ENCODE results near the gene MKS1.

MKS1 gene

DNA sequence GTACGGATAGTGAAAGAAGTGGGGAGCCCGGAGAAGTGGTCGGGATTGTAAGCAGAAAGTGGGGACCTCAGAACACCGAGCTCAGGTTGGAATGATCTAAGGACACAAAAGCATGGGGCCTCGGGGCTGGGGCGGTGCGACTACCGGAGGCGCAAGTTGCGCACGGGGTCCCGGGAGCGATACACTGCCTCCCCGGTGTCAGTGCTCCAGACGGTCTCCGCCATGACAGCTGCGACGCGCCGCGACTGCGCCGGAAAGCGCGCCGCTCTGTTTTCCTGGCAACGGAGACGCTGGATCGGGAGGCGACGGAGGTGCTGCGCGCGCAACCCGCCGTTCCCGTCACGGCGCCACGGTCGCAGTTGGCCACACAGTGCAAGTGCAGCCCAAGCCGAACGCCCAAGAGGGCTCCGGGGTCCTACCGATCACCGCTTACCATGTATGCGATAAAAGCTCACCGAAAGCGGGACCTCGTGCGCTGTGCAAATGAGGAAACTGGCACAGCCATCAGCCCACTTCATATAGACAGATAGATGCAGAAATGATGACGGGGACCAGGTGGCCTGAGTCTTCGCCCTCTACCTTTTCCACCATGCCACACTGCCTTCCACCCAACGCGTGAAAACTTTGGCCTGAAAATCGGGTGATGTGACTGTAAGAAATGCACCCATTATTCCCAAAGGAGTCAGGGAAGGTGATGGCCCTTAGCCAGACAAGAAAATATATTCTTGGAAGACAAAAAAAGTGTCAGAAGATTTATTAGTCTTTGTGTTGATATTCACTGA lies at the start of gene MKS1:
MKS1 (minus strand) TSS at position 249 of the 782 bp plus-strand sequence; CDS start at position 224, 25 bp downstream.
- H3K9ac ChIP-seq (ENCODE audit: low read length): peak within 1 kb of the TSS; percentile 73

DNA sequence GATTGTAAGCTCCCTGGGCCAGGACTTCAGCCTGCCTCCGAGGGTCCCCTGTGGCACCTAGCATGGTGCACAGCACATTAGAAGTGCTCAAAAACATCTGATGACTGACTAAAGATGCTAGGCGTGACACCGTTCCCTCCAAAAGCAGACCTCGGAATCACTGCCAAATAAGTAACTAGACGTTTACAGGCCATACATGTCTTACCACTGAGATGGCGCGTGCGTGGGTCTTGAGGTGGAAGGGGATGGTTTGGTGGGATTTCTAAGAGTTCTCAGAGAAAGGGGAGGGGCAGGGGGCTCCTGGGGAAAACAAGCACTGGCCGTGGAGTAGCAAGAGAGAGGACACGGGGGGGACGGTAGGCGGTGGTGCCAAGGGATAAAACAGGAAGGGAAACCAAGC lies 49.3 kb upstream of the MKS1 start:
- Histone ChIP-seq H3K9ac (ENCODE audit: low read length) (no peak overlapping the region), H3K27me3 (ENCODE audit: low read depth, low read length) (peaks cover 27% of the 10 kb centered on the region), H3K36me3 (replicated peaks; ENCODE audit: low read depth, low read length) (no peaks in the 10 kb centered on the region), H3K79me2 (ENCODE audit: low read length) (no peaks in the 10 kb centered on the region), H4K20me1 (ENCODE audit: insufficient read depth, low read length) (no peaks in the 10 kb centered on the region), H3K4me1 (ENCODE audit: low read length) (no peaks in the 10 kb centered on the region), H3K4me2 (ENCODE audit: low read length) (no peak overlapping the region), H3K27ac (ENCODE audit: low read length) (no peak overlapping the region), H3K4me3 (ENCODE audit: low read length) (no peak overlapping the region), H3K9me3 (ENCODE audit: insufficient read depth, low read length) (no peaks in the 10 kb centered on the region), H2AFZ (ENCODE audit: low read depth, low read length) (no peak overlapping the region)
- TF ChIP-seq, protein P1, sequence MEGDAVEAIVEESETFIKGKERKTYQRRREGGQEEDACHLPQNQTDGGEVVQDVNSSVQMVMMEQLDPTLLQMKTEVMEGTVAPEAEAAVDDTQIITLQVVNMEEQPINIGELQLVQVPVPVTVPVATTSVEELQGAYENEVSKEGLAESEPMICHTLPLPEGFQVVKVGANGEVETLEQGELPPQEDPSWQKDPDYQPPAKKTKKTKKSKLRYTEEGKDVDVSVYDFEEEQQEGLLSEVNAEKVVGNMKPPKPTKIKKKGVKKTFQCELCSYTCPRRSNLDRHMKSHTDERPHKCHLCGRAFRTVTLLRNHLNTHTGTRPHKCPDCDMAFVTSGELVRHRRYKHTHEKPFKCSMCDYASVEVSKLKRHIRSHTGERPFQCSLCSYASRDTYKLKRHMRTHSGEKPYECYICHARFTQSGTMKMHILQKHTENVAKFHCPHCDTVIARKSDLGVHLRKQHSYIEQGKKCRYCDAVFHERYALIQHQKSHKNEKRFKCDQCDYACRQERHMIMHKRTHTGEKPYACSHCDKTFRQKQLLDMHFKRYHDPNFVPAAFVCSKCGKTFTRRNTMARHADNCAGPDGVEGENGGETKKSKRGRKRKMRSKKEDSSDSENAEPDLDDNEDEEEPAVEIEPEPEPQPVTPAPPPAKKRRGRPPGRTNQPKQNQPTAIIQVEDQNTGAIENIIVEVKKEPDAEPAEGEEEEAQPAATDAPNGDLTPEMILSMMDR (IDR thresholded peaks at IDR 0.05; ENCODE audit: low read depth, low read length): no peak
- TF ChIP-seq EZH2phosphoT487 (IDR thresholded peaks at IDR 0.05; ENCODE audit: low read depth): no peak

More for the DNA sequence above, at the start of gene MKS1:
- Histone ChIP-seq H3K4me2 (ENCODE audit: low read length) (peak within 1 kb of the TSS; percentile 82), H3K9me3 (ENCODE audit: insufficient read depth, low read length) (no peaks in the 10 kb centered on the region), H3K27ac (ENCODE audit: low read length) (peak within 1 kb of the TSS; percentile 30), H3K79me2 (ENCODE audit: low read length) (no peaks in the 10 kb centered on the region), H3K4me1 (ENCODE audit: low read length) (peaks cover 13% of the 10 kb centered on the region), H3K27me3 (ENCODE audit: low read depth, low read length) (peaks cover 3% of the 10 kb centered on the region; the same call in 1 of the 2 replicates), H2AFZ (ENCODE audit: low read depth, low read length) (peak within 1 kb of the TSS; percentile 99), H3K4me3 (ENCODE audit: low read length) (peak within 1 kb of the TSS; percentile 80), H4K20me1 (ENCODE audit: insufficient read depth, low read length) (no peaks in the 10 kb centered on the region), H3K36me3 (replicated peaks; ENCODE audit: low read depth, low read length) (no peaks in the 10 kb centered on the region)
- TF ChIP-seq EZH2phosphoT487 (IDR thresholded peaks at IDR 0.05; ENCODE audit: low read depth): no peak
- TF ChIP-seq, protein P1 (IDR thresholded peaks at IDR 0.05; ENCODE audit: low read depth, low read length): peak; percentile 47

DNA sequence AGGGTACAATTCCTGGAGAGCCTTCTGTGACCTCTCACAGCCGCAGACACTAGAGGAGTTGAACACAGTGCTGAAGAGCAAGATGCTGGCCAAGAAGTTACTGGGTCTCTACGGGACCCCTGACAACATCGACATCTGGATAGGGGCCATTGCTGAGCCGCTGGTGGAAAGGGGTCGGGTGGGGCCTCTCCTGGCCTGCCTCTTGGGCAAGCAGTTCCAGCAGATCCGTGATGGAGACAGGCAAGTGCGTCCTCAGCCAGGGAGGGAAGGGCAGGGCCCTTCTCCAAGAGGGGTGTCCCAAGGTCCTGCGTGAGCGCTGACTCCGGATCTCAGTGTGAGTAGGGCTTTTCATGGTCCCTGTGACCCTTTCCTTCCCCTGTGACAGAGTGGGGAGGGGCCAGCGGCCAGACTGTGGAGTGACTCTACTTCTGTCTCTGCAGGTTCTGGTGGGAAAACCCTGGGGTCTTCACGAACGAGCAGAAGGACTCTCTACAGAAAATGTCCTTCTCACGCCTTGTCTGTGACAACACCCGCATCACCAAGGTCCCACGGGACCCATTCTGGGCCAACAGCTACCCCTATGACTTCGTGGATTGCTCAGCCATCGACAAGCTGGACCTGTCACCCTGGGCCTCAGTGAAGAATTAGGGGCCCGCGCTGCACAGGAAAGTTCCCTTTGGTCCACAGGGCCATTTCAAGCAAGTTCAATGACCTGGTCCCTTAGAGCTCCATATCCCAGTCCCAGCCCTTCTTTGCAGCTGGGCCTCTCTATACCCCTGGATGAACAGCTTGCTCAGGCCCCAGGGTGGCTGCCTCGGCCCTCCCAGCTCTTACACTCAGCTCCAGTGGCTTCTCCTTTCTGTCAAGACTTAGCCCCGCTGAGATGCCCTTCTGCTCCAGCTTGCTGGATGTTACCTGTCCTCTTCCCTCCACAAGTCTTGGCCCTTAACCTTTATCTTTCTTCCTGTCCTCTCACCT lies 48.6 kb upstream of the MKS1 start:
- H2AFZ ChIP-seq (ENCODE audit: low read depth, low read length): no peak overlapping the region
- H3K4me2 ChIP-seq (ENCODE audit: low read length): no peak overlapping the region
- H3K27me3 ChIP-seq (ENCODE audit: low read depth, low read length): peaks cover 33% of the 10 kb centered on the region
- H3K27ac ChIP-seq (ENCODE audit: low read length): no peak overlapping the region
- no peaks in the 10 kb centered on the region for H3K36me3 ChIP-seq (replicated peaks; ENCODE audit: low read depth, low read length)
- no peak overlapping the region for H3K4me3 ChIP-seq (ENCODE audit: low read length)
- no peaks in the 10 kb centered on the region for H3K79me2 ChIP-seq (ENCODE audit: low read length)
- H3K9ac ChIP-seq (ENCODE audit: low read length): no peak overlapping the region
- H4K20me1 ChIP-seq (ENCODE audit: insufficient read depth, low read length): no peaks in the 10 kb centered on the region
- TF ChIP-seq, protein P1 (IDR thresholded peaks at IDR 0.05; ENCODE audit: low read depth, low read length): no peak
- TF ChIP-seq EZH2phosphoT487 (IDR thresholded peaks at IDR 0.05; ENCODE audit: low read depth): no peak
- H3K9me3 ChIP-seq (ENCODE audit: insufficient read depth, low read length): no peaks in the 10 kb centered on the region
- H3K4me1 ChIP-seq (ENCODE audit: low read length): no peaks in the 10 kb centered on the region
